Upper lobe of left lung (tissue), 4 donors: Measurements from ENCODE around the gene TBKBP1.

Experiments used
- CTCF ChIP-seq, 6 experiments: fragments of 450-650 bp in 4 of 6; fragments of 200-600 bp in 2 of 6; sonication (generic) in 2 of 6; IDR thresholded peaks; one replicate each; pipeline ENCODE4 v1.5.1; 2016 to 2019; ENCODE audit warnings: antibody characterized with exemption in 6 of 6
- POLR2A ChIP-seq, 4 donors: fragments of 450-650 bp; IDR thresholded peaks; one replicate each; pipeline ENCODE4 v1.5.1; 2016 to 2017; ENCODE audit warnings: antibody characterized with exemption in 4 of 4, mild to moderate bottlenecking in 2 of 4
- POLR2AphosphoS5 ChIP-seq, 2 donors: sonication (generic); formaldehyde crosslinking; IDR thresholded peaks; one replicate each; pipeline ENCODE4 v1.5.1; 2017; ENCODE audit warnings: antibody characterized with exemption in 2 of 2

GRCh38 chr17:47712330-47713023 lies 18.5 kb downstream of the TBKBP1 start:
- TF ChIP-seq CTCF (IDR thresholded peaks at IDR 0.05): no peak
- TF ChIP-seq POLR2AphosphoS5 (IDR thresholded peaks at IDR 0.05): no peak
- TF ChIP-seq POLR2A (IDR thresholded peaks at IDR 0.05): no peak
